Activated naive CD4-positive, alpha-beta T cell treated with anti-CD3 and anti-CD28 coated beads for 36 hours (primary cell): ENCODE measurements around the gene GNAI3. TPM values are rescaled to one million over a fixed set of nuclear protein-coding genes. Genes with fewer than 3 reads are reported as not detected.

Source experiments
- CTCF ChIA-PET: fragments of 350-600 bp; sonication (Branson Sonifier 250); formaldehyde crosslinking; loops from one replicate; lab custom pipeline; 2021; ENCODE audit warnings: antibody characterized with exemption; lab: Charles Lee
- DNase-seq: peaks from one replicate; pipeline ENCODE4 v3.0.0-alpha.2; 2020
- H3K27ac Mint-ChIP-seq: one replicate; pipeline ENCODE4 v1.8.0; 2021; ENCODE audit warnings: mild to moderate bottlenecking, mixed read lengths
- H3K27me3 Mint-ChIP-seq: one replicate; pipeline ENCODE4 v1.8.0; 2021; ENCODE audit warnings: low read depth, mixed read lengths
- H3K36me3 Mint-ChIP-seq: one replicate; pipeline ENCODE4 v1.8.0; 2021; ENCODE audit warnings: low read depth, mixed read lengths
- H3K4me1 Mint-ChIP-seq: one replicate; pipeline ENCODE4 v1.8.0; 2021; ENCODE audit warnings: low read depth, mixed read lengths
- H3K4me3 Mint-ChIP-seq: one replicate; pipeline ENCODE4 v1.8.0; 2021; ENCODE audit warnings: mild to moderate bottlenecking, moderate library complexity, mixed read lengths
- H3K9me3 Mint-ChIP-seq: one replicate; pipeline ENCODE4 v1.8.0; 2021; ENCODE audit warnings: mixed read lengths
- intact Hi-C: fragments of 100-400 bp; cut with micrococcal nuclease; formaldehyde crosslinking; loops from one replicate; pipeline ENCODE4 v1.15.1; 2023
- total RNA-seq, 2 experiments: library from RNA; stranded (reverse); gene quantifications; one replicate each; pipeline ENCODE4 v1.2.3, GENCODE V29; 2021

The GNAI3 gene
- total RNA-seq, 2 experiments from 2014 or later: 8.0 to 8.5 TPM

- intact Hi-C loops: no loop called here
- no peak overlapping the region for H3K4me3 Mint-ChIP-seq
- H3K27me3 Mint-ChIP-seq: no peaks in the 10 kb centered on the region
- H3K27ac Mint-ChIP-seq: no peak overlapping the region
- DNase-seq: no peak
- H3K4me1 Mint-ChIP-seq: peaks cover 9% of the 10 kb centered on the region
- H3K9me3 Mint-ChIP-seq: no peaks in the 10 kb centered on the region
- CTCF ChIA-PET: interaction anchor here (0.6 to 2.0 kb wide), 4 partner anchors 19 to 124 kb away, joined by 3 to 9 read pairs (median 3); no protein-coding TSS in a partner anchor
- H3K36me3 Mint-ChIP-seq: no peaks in the 10 kb centered on the region
Measured at GRCh38 chr1:109611308-109611990, 63.0 kb downstream of the GNAI3 start.

- CTCF ChIA-PET: interaction anchor here (0.9 to 2.0 kb wide), 4 partner anchors 16 to 371 kb away, joined by 3 to 9 read pairs (median 5); partner anchors contain the start of gene AHCYL1
- no peak overlapping the region for H3K27ac Mint-ChIP-seq
- H3K36me3 Mint-ChIP-seq: no peaks in the 10 kb centered on the region
- no peaks in the 10 kb centered on the region for H3K27me3 Mint-ChIP-seq
- intact Hi-C loops: no loop called here
- no peak overlapping the region for H3K4me3 Mint-ChIP-seq
- no peak for DNase-seq
- H3K4me1 Mint-ChIP-seq: peaks cover 24% of the 10 kb centered on the region
- H3K9me3 Mint-ChIP-seq: no peaks in the 10 kb centered on the region
Measured at GRCh38 chr1:109613361-109614147, 65.1 kb downstream of the GNAI3 start.

GRCh38 chr1:109615879-109616278 lies 67.5 kb downstream of the GNAI3 start:
- Mint-ChIP-seq H3K4me1 (peaks cover 30% of the 10 kb centered on the region), H3K4me3 (no peak overlapping the region), H3K9me3 (no peaks in the 10 kb centered on the region), H3K27ac (peak overlapping the region; percentile 54), H3K27me3 (no peaks in the 10 kb centered on the region), H3K36me3 (no peaks in the 10 kb centered on the region)
- intact Hi-C loops: loop anchor here (2.0 to 5.0 kb wide), 3 partner anchors 17 to 721 kb away; partner anchors contain the start of gene RBM15
- DNase-seq: peak; percentile 51
- CTCF ChIA-PET: interaction anchor here (0.6 to 2.2 kb wide), 3 partner anchors 63 to 70 kb away, joined by 4 to 9 read pairs (median 9); partner anchors contain the start of gene GNAI3

- Mint-ChIP-seq H3K36me3 (no peaks in the 10 kb centered on the region), H3K9me3 (no peaks in the 10 kb centered on the region), H3K27me3 (no peaks in the 10 kb centered on the region), H3K4me1 (peaks cover 31% of the 10 kb centered on the region), H3K4me3 (peak overlapping the region; percentile 16), H3K27ac (peak overlapping the region; percentile 54)
- no peak for DNase-seq
- CTCF ChIA-PET: interaction anchor here (0.6 to 2.2 kb wide), 4 partner anchors 25 to 498 kb away, joined by 4 to 9 read pairs (median 8); partner anchors contain the start of gene GNAI3
- intact Hi-C loops: loop anchor here (2.0 to 5.0 kb wide), 3 partner anchors 18 to 721 kb away; partner anchors contain the start of gene RBM15
Measured at GRCh38 chr1:109616391-109616790, 68.0 kb downstream of the GNAI3 start.

GRCh38 chr1:109617291-109617801 lies 68.9 kb downstream of the GNAI3 start:
- CTCF ChIA-PET: interaction anchor here (0.6 to 2.2 kb wide), 5 partner anchors 24 to 499 kb away, joined by 3 to 9 read pairs (median 6); partner anchors contain the start of gene GNAI3
- DNase-seq: peak; percentile 38
- H3K4me1 Mint-ChIP-seq: peaks cover 40% of the 10 kb centered on the region
- intact Hi-C loops: loop anchor here (2.0 to 5.0 kb wide), 3 partner anchors 19 to 720 kb away; partner anchors contain the start of gene RBM15
- no peak overlapping the region for H3K4me3 Mint-ChIP-seq
- H3K36me3 Mint-ChIP-seq: peaks cover 1% of the 10 kb centered on the region
- H3K27ac Mint-ChIP-seq: peak overlapping the region; percentile 24
- no peaks in the 10 kb centered on the region for H3K27me3 Mint-ChIP-seq
- H3K9me3 Mint-ChIP-seq: no peaks in the 10 kb centered on the region

GRCh38 chr1:109618661-109619575 lies 70.5 kb downstream of the GNAI3 start:
- DNase-seq: no peak
- intact Hi-C loops: loop anchor here (1.0 to 5.0 kb wide), 4 partner anchors 24 to 718 kb away; partner anchors contain the start of genes GNAI3 and RBM15
- peaks cover 1% of the 10 kb centered on the region for H3K36me3 Mint-ChIP-seq
- CTCF ChIA-PET: interaction anchor here (1.0 to 2.5 kb wide), 4 partner anchors 11 to 86 kb away, joined by 3 to 15 read pairs (median 10); no protein-coding TSS in a partner anchor
- peaks cover 56% of the 10 kb centered on the region for H3K4me1 Mint-ChIP-seq
- no peaks in the 10 kb centered on the region for H3K27me3 Mint-ChIP-seq
- peak overlapping the region; percentile 93 for H3K4me3 Mint-ChIP-seq
- no peaks in the 10 kb centered on the region for H3K9me3 Mint-ChIP-seq
- H3K27ac Mint-ChIP-seq: peak overlapping the region; percentile 91

- no peaks in the 10 kb centered on the region for H3K9me3 Mint-ChIP-seq
- H3K36me3 Mint-ChIP-seq: peaks cover 1% of the 10 kb centered on the region
- peak within 1 kb of the TSS; percentile 91 for H3K27ac Mint-ChIP-seq
- peaks cover 60% of the 10 kb centered on the region for H3K4me1 Mint-ChIP-seq
- CTCF ChIA-PET: interaction anchor here (0.6 to 2.5 kb wide), 7 partner anchors 10 to 88 kb away, joined by 3 to 15 read pairs (median 6); no protein-coding TSS in a partner anchor
- H3K4me3 Mint-ChIP-seq: peak within 1 kb of the TSS; percentile 93
- peak; percentile 79 for DNase-seq
- no peaks in the 10 kb centered on the region for H3K27me3 Mint-ChIP-seq
- intact Hi-C loops: loop anchor here (1.0 to 5.0 kb wide), 6 partner anchors 24 to 718 kb away; partner anchors contain the start of genes ATXN7L2, GNAI3, RBM15 and SARS1
Measured at GRCh38 chr1:109619576-109620400, 71.4 kb downstream of the GNAI3 start, which contains the start of the genes AMPD2 and GNAT2. TSS of gene AMPD2 (plus strand) at chr1:109619837. CDS start at chr1:109621176, 1,339 bp downstream. TSS of gene GNAT2 (minus strand) at chr1:109619616. CDS start at chr1:109612870, 6,746 bp downstream.

- H3K27ac Mint-ChIP-seq: peak overlapping the region; percentile 91
- DNase-seq: no peak
- H3K27me3 Mint-ChIP-seq: no peaks in the 10 kb centered on the region
- CTCF ChIA-PET: interaction anchor here (0.9 to 2.5 kb wide), 6 partner anchors 10 to 88 kb away, joined by 3 to 15 read pairs (median 6); no protein-coding TSS in a partner anchor
- peaks cover 60% of the 10 kb centered on the region for H3K4me1 Mint-ChIP-seq
- H3K36me3 Mint-ChIP-seq: peaks cover 3% of the 10 kb centered on the region
- no peaks in the 10 kb centered on the region for H3K9me3 Mint-ChIP-seq
- intact Hi-C loops: loop anchor here (1.0 to 5.0 kb wide), 2 partner anchors 137 to 408 kb away; partner anchors contain the start of genes ATXN7L2 and SARS1
- peak overlapping the region; percentile 93 for H3K4me3 Mint-ChIP-seq
Measured at GRCh38 chr1:109620401-109620791, 72.0 kb downstream of the GNAI3 start.

- Mint-ChIP-seq H3K27ac (peak overlapping the region; percentile 91), H3K4me1 (peaks cover 57% of the 10 kb centered on the region), H3K36me3 (peaks cover 4% of the 10 kb centered on the region), H3K4me3 (peak overlapping the region; percentile 93), H3K27me3 (no peaks in the 10 kb centered on the region), H3K9me3 (no peaks in the 10 kb centered on the region)
- intact Hi-C loops: loop anchor here (1.0 to 5.0 kb wide), 3 partner anchors 138 to 409 kb away; partner anchors contain the start of genes ATXN7L2, PSMA5 and SARS1
- peak; percentile 98 for DNase-seq
- CTCF ChIA-PET: interaction anchor here (0.9 to 2.5 kb wide), 5 partner anchors 9 to 89 kb away, joined by 3 to 15 read pairs (median 8); no protein-coding TSS in a partner anchor
Measured at GRCh38 chr1:109620841-109621286, 72.4 kb downstream of the GNAI3 start.
